Esophagus mucosa (tissue), 1 donor: ENCODE data around the gene DNAAF1. TPM values are rescaled to one million over a fixed set of nuclear protein-coding genes. Genes with fewer than 3 reads are reported as not detected.

Experiments
- ATAC-seq: fragments of 200-7000 bp; cut with Tn5 transposase; one replicate; pipeline ENCODE4 v1.9.1; 2020
- total RNA-seq: library from RNA; stranded (reverse); gene quantifications from one replicate; pipeline ENCODE4 v1.2.4, GENCODE V29; 2023
- donor health status: DM: yes; HTN: yes; CAD: no.

The DNAAF1 gene
- total RNA-seq, 1 donor from 2014 or later: 0.16 TPM

DNA sequence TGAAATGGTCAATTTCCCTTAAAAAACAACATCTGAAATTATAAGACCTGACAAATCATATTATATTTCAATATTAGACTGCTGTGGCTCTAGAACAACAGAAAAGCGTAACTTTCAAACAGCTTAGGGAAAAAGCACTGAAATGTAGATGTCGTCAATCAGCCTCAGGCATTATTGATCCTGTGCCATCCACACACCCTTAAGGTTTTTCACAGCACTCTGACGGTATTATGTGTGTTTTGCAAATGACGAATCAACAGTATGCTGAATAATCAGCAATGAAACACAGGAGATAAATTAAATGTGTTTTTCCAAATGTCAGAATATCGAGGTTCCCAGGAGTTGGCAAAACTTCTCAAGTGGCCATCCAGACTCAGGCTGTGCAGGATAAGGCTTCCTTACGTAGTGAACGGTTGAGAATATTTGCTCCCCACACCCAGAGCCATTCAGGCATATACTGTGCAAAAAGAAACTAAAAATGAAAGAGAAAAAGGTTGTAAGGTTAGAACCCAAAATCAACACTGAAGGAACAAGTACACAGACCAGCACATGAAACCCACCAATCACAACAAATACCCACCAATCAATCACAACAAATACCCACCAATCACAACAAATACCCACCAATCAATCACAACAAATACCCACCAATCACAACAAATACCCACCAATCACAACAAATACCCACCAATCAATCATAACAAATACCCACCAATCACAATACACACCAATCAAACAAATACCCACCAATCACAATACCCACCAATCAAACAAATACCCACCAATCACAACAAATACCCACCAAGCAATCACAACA, 20.6 kb upstream of the DNAAF1 start:
- no peak for ATAC-seq

DNA sequence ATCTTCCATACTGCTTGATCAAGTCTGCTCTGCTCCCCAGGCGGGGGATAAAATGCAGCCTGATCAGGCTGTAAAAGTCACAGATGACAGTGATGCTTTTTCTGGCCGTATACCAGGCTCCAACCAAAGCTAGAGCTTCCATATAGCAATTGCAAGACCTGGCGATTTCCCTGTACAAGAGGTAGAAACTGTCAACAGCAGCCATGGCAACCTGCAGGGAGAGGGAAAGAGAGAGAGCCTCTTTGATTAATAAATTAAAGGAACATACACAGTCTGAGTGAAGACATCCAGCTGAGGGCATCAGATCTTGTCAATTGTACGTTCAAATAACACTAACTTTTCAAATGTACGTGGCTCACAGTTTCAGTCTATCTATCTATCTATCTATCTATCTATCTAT, 14.0 kb upstream of the DNAAF1 start:
- ATAC-seq: no peak

DNA sequence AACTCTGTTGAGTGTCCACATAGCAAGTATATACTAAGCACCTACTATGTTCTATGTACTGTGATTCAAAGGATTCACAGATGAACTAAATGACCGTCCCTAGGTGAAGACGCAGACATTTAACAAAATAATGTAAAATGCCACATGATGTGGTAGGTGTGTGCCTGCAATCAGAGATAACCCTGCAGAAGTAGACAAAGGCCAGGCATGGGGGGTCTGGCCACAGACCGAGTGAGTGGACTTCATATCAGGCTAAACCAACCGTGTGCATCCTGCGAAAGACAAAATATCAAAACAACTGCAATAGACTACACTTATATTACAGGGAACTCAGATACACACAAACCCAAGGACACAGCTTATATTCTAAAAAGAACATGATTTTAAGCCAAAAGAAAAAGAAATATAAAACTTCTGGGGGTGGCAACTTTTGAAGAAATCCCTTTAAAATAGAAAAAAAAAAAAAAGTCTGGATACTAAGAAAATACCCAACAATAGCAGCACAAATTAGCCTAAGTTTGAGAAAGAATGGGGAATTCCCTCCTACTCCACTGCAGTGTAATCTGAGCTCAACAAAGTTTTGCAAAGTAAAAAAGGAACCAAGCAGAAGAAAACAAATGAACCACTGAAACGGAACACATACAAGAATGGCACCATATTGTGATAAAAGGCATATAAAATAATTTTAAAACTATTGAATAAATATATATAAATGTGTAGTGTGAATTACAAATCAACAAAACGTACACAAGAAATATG, 12.4 kb upstream of the DNAAF1 start:
- ATAC-seq: no peak

DNA sequence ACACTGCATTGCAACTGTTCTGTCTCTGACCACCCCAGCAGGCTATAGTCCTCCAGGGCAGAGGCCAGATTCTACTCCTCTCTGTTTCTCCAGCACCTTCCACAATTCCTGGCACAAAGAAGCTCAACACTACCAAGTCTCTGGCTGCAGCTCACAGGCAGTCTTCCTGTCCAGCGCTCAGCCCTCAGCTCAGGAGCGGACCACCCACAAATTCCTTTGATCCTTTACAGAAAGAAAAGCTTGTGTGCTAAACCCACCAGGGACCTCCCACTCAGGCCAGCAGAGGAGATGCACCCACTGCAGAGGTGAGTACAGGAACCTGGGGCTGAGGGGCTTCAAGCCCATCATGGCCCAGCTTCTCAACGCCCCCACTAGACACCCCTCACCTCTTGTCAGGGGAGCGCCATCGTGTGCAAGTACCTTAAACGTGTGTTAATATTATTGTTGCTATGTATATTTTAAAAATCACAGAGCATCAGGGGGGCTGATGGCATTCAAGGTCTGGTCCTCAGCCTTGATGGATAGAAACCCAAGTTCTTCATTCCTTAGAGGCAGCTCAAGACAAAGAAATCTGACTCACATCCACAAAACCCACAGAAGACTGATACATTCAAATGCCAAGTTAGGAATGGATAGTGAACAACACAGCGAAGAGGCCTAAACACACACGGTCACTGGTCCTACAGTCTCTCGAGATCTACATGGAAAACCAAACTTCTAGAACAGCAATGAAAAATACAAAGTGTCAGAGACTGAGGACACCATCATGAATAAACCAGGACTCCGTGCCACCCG, 8.6 kb upstream of the DNAAF1 start:
- no peak for ATAC-seq

DNA sequence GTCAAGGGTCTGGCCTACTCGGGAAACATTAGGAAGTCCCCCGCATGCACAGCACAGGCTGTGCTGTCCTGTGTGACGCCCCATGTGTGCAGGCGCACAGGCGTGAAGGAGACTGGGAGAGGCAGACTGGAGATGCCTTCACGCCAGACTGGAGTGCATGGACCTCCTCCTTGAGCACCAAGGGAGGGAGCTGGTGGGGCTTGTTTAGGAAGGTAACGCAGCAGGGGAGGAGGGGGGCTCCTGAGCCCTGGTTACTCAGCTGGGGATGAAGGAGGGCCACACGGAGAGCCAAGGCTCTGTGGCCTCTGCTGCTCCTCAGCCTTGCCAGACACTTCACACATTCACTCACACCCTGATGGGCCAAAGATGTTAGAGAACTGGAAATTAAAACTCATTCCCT, 7.8 kb upstream of the DNAAF1 start:
- ATAC-seq: no peak

DNA sequence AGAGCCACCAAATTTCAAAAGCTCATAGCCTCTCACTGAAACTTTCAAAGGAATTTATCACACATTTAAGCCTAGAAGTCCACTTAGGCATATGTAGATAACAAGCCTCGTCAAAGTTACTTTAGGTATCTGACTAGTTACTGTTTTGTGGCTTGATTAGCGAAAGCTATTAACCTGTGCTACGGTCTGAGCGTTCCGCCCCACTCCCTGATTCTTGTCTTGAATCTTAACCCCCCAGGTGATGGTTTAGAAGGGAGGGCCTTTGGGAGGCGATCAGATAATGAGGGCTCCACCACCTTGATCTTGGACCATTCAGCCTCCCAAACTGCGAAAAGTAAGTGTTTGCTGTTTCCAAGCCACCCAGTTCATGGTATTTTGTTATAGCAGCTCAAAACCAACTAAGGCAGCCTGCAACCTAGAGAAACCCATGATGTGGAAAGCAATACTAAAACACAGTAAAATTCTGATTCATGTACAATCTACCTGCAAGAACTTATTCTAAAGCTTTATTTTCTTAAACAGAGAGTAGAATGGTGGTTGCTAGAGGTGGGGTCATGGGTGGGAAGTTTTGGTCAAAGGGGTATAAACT, 7.2 kb upstream of the DNAAF1 start:
- ATAC-seq: no peak

DNA sequence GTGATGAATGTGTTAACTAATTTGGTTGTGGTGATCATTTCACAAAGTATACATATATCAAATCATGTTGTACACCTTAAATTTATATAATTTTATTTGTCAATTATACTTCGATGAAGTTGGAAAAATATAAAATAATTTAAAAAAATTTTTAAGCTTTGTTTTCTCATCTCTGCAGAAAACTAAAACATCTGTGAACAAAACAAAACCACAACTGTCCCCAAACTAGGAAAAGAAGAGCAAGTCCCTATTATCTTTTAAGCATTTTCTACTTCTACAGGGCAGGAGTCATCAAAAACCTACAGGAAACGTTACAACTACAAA, 6.6 kb upstream of the DNAAF1 start:
- no peak for ATAC-seq

DNA sequence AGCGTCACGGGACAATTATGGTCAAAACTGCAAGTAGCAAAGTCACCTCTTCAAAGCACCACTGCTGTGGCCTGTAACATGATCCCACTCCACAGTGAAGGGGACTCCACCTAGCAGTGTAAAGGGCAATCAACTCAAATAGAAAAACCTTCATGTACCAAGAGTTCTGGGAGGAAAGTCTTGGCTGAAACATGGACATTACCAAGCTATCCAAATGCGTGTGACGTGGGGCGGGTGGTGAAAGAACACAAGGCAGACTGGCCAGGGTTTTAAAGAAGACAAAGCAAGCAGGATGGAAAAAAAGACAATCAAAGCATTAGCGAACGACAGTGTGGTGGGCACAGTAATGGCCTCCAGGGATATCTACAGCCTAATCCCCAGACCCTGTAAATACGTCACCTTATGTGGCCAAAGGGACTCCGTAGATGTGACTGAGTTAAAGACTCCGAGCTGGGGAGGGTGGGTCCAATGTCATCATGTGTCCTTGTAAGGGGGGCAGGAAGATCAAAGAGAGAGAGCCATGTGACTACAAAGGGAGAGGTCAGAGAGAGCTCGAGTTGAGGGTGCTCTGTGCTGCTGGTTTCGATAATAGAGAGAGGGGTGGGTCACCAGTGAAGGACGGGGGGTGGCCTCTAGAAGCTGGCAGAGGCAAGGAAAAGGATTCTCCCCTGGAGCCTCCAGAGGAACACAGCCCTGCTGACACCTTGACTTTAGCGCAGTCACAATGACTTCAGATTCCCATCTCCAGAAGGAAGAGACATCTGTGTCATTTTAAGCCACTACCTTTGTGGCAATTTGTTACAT, 6.1 kb upstream of the DNAAF1 start:
- no peak for ATAC-seq

DNA sequence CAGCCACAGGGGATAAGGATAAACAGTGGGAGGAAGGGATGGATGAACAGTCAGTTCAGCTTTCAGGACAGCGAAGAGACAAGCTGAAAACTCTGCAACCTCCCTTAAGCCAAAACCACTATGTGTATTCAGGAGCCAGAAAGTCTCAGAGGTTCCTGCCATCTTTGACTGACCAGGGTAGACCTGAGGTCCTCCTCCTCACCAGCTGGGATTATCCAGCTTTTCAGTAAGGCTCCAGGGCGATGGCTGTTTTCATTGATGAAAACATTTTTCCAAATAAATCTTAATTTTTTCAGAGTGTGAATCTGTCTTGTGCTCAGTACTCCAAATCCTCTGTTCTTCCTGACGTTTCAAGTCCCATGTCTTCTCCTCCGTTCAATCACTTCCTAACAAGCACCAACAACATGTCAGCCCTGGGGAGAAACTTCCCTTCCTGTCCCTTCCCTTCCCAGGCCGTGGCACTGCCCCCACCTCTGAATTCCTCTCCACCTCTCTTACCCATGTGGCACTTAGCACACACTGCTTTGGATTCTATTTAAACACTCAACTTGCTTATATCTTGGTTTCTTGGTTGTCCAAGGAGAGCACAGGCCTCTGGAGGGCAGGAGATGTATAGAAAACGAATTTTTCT, 5.4 kb upstream of the DNAAF1 start:
- ATAC-seq: no peak

DNA sequence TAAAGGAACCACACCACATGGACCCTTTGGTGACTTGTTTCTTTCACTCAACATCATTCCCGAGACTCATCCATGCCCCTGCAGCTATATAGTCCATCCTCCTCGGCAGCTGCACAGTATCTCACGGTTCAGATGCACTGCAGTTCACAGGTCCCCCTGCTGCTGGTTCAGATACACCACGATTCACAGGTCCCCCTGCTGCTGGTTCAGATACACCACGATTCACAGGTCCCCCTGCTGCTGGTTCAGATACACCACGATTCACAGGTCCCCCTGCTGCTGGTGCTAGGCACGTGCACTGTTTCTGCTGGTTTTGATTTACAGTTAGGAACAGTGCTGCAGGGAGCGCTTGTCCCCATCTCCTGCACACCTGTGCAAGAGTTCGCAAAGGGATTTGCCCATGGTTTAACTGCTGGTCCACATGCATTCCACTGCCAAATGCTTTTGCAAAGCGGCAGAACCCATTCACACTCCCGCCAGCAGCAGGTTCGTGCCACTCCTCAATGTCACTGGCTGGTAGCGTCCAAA, 3.9 kb upstream of the DNAAF1 start:
- no peak for ATAC-seq

DNA sequence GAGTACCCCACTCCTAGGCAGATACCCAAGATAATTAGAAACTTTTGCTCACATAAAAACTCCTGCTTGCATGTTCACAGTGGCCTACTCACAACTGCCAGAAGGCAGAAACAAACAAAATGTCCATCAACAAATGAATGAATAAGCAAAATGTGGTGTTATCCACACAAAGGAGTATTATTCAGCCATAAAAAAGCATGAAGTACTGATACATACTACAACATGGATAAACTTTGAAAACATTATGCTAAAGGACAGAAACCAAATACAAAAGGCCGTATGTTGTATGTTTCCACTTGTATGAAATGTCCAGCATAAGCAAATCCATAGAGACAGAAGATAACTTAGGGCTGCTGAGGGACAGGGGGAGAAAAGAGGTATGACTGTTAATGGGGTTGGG, 2.0 kb upstream of the DNAAF1 start:
- no peak for ATAC-seq

DNA sequence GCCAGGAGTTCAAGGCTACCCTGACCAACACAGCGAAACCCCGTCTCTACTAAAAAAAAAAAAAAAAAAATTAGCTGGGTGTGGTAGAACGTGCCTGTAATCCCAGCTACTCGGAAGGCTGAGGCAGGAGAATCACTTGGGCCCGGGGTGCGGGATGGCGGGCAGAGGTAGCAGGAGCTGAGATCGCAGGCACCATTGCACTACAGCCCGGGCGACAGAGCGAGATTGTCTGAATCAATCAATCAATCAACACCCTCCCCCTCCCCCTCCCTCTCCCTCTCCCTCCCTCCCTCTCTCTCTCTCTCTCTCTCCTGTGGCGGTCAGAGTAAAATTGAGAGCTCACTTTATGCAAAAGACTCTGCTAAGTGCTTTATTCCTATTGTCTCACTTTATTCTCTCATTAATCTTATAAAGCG, 1.3 kb upstream of the DNAAF1 start:
- no peak for ATAC-seq

DNA sequence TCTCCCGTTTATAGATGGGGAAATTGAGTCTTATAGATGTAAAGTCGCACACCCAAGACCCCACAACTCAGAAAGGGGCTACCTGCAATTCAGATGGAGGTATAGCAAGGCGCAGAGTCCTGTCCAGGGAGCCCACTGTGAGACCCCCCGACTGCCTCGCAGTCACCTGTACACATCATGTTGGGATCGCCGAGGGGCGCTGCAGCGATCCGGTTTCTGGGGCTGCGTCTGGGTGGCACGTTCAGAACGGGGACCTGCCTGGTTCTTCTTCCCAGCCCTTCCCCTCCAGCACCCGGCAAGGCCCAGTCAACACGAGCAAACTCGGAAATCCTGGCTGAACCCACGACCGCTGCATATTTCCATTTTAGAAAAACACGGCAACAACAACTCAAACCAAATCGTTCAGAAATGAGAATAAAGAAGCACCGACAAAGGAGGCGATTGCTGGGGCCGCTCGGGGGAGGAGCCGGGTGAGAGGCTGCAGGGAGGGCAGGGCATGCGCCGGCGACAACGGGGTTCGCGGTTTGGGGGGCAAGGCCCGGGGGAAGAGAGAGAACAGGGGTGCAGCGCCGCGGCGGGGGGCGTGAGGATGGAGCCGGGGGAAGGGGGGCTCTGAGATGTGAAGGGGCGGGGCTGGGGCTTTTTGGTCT, 774 bp upstream of the DNAAF1 start:
- ATAC-seq: peak; percentile 37

DNA sequence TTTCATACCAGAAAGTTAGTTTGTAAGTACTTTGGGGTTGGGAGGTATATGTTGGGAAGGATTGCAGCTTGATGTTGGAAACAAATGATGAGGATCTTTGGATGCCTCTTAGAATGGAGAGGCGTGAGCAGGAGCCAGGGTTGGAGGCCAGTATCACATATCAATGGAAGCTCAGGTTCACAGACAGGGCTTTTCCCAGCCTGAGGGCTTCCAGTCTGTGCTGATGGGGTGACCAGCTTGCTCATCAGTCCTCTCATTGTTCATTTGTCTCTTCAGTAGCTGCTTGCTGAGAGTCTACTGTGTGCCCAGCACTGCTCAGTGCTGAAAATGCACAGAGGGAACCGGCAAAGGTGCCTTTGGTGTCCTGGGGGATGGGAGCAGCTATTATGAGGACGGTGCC, 5.8 kb downstream of the DNAAF1 start:
- no peak for ATAC-seq

DNA sequence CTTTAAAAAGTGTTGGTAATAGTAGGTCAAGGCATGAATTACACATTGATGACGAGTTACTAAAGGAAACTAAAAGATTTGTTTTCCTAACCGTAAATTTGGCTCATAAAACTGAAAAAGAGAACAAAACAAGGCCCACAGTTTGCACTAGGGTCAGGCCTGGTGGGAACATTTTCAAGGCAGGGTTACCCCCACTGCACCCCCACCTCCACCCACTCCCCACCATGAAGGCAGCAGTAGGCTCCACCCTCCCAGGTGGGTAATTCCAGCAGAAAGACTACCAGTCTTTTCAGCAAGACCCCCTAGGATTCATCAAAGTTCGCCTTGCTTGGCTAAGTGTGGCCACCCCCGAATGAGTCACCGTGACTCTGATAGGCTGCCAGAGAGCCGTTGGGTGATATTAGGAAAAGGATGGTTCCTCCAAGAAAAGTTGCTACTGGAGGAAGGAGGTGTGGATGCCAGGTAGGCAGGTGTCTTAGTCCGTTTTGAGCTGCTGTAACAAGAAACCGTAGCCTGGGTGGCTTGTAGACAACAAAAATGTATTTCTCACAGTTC, 8.6 kb downstream of the DNAAF1 start:
- no peak for ATAC-seq

DNA sequence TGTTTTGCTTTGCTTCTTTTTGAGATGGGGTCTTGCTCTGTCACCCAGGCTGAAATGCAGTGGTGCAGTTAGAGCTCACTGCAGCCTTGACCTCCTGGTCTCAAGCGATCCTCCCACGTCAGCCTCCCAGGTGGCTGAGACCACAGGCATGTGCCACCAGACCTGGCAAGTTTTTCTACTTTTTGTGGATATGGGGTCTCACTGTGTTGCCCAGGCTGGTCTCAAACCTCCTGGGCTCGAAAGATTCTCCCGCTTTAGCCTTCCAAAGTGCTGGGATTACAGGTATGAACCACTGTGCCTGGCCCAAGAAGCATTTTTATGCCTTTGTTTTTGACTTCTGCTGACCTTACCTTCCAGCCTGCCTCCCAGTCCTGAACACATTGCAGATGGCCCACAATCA, 10.1 kb downstream of the DNAAF1 start:
- ATAC-seq: no peak

DNA sequence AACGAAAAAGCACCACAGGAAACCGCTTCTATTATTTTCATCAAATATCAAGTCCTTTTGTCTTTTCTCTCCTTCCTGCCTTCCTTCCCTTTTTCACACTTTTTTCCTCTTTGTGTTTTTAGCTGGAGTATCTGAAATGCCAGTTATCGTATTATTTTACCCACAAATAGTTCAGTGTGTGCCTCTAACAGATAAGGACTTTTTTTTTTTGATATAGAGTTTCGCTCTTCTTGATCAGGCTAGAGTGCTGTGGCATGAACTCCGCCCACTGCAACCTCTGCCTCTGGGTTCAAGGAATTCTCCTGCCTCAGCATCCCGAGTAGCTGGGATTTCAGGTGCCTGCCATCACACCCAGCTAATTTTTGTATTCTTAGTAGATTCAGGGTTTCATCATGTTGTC, 10.7 kb downstream of the DNAAF1 start:
- ATAC-seq: no peak

DNA sequence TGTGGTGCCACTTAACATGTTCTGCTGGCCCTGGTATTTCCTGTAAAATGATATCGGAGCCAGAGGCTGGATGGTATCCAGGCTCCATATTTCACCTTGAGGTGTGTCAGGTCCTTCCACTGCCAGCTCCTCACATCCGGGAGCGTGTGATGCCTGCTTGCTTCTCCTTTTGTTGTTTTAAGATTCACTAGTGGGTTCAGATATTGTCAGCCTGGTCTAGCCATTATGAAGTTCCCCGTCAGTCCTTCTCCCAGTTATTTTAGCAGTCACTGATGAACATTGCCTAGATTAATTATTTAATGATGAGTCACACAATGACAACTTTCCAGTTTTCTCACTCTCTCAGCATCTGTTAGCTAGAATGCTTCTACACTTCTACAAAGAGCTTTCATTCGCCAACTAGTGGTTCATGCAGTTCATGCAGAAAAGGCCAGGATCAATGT, 11.3 kb downstream of the DNAAF1 start:
- ATAC-seq: peak; percentile 72

DNA sequence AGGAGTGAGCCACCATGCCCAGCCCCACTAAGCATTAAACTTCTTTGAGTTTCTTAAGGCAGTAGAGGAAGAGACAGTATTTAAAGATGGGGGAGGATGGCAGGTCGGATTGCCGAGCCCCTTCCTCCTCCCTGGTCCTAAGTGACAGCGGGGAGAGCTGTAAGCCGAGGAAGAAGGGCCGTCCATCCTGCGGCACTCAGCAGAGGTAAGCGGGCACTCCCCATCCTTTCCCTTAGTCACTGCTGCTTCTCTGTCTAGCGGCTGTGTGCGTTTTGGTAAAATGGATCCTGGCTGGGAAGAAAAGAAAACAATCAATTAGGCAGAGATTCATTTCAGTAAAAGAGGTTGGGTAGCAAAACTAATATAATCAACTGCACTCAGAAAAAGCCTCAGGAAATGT, 13.9 kb downstream of the DNAAF1 start:
- no peak for ATAC-seq

DNA sequence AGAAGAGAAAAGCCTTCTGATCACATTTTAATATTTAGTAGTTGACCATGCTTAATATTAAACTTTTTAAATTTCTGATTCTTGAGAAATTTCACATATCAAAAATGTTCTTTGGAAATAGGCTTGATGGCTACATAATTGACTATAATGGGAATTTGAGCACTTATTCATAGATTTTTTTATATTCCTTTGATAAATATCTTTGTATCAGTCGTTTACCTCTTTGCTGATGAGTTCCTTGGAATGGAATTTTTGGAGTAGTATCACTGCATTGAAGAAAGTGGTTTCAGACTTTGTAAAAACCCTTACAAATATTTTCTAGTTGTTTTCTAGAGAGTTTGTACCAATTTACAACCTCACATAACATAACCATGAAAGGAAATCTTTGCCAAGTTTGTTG, 14.7 kb downstream of the DNAAF1 start:
- ATAC-seq: no peak

DNA sequence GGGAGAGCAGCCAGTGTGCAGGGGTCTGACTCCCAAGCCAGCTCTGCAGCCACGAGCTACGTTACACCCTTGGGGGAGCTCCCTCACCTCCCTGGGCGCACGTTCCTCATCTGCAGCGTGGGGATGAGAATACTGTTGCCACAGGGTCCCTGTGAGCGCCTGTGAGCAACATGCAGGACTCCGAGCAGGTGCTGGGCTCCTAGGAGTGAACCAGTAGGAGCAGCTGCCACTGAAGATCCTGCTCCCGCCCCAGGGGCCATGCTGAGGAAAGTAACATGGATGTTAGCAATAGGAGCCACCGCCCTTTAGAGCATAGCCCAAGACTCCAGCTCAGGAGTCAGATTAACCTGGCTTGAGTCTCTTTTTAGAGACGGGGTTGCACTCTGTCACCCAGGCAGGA, 15.9 kb downstream of the DNAAF1 start:
- no peak for ATAC-seq
